ENCODE results near the gene ZNF18.
A peak's percentile ranks its signal among the peaks of the same experiment; 100 is the strongest.
"Not testable (repeated sequence)": the region's sequence is repeated elsewhere in the genome, so short reads cannot be mapped to it uniquely, and the experiment has no call there.

The ZNF18 gene

GRCh38 chr17:11953924-11954323, 43.4 kb downstream of the ZNF18 start:
- FAIRE-seq, result no peak
- DNase-seq (ENCODE audit: insufficient read length, low spot score), result no peak
- TF ChIP-seq TAF1 (IDR thresholded peaks at IDR 0.05; ENCODE audit: low read depth, low read length) (no peak), SPI1 (IDR thresholded peaks at IDR 0.05; ENCODE audit: low read depth, low read length) (no peak), PAX5 (IDR thresholded peaks at IDR 0.05; ENCODE audit: insufficient read depth, low read length, severe bottlenecking) (no peak), POLR2AphosphoS5 (IDR thresholded peaks at IDR 0.05; ENCODE audit: low read depth, low read length) (no peak), POU2F2 (IDR thresholded peaks at IDR 0.05; ENCODE audit: low read depth, low read length) (no peak)

- FAIRE-seq, result no peak
Observed at GRCh38 chr17:11952610-11953009, 44.7 kb downstream of the ZNF18 start.

GRCh38 chr17:11950771-11951519, 46.3 kb downstream of the ZNF18 start:
- no peak for TF ChIP-seq POLR2AphosphoS5 (IDR thresholded peaks at IDR 0.05; ENCODE audit: low read depth, low read length)
- no peak for TF ChIP-seq POLR2A (IDR thresholded peaks at IDR 0.05; ENCODE audit: low read depth, low read length)
- TF ChIP-seq SPI1 (IDR thresholded peaks at IDR 0.05; ENCODE audit: low read depth, low read length), result no peak
- no peak for TF ChIP-seq POU2F2 (IDR thresholded peaks at IDR 0.05; ENCODE audit: low read depth, low read length)
- no peak for TF ChIP-seq TAF1 (IDR thresholded peaks at IDR 0.05; ENCODE audit: low read depth, low read length)
- TF ChIP-seq PAX5 (IDR thresholded peaks at IDR 0.05; ENCODE audit: insufficient read depth, low read length, severe bottlenecking), result no peak
- no peak for FAIRE-seq
- no peak for DNase-seq (ENCODE audit: insufficient read length, low spot score)

More at GRCh38 chr17:11952610-11953009, 44.7 kb downstream of the ZNF18 start:
- TF ChIP-seq POLR2A (IDR thresholded peaks at IDR 0.05; ENCODE audit: low read depth, low read length), result no peak
- no peak for DNase-seq (ENCODE audit: insufficient read length, low spot score)

GRCh38 chr17:11949571-11949970, 47.7 kb downstream of the ZNF18 start:
- not testable (repeated sequence) for FAIRE-seq; DNase-seq (ENCODE audit: insufficient read length, low spot score)

GRCh38 chr17:11948789-11949188, 48.5 kb downstream of the ZNF18 start:
- TF ChIP-seq POLR2AphosphoS5 (IDR thresholded peaks at IDR 0.05; ENCODE audit: low read depth, low read length) (no peak), POLR2A (IDR thresholded peaks at IDR 0.05; ENCODE audit: low read depth, low read length) (no peak), PAX5 (IDR thresholded peaks at IDR 0.05; ENCODE audit: insufficient read depth, low read length, severe bottlenecking) (no peak), SPI1 (IDR thresholded peaks at IDR 0.05; ENCODE audit: low read depth, low read length) (no peak), POU2F2 (IDR thresholded peaks at IDR 0.05; ENCODE audit: low read depth, low read length) (no peak)
- FAIRE-seq (no peak), DNase-seq (ENCODE audit: insufficient read length, low spot score) (no peak)

- no peak for TF ChIP-seq POU2F2 (IDR thresholded peaks at IDR 0.05; ENCODE audit: low read depth, low read length)
- no peak for TF ChIP-seq POLR2AphosphoS5 (IDR thresholded peaks at IDR 0.05; ENCODE audit: low read depth, low read length)
- TF ChIP-seq PAX5 (IDR thresholded peaks at IDR 0.05; ENCODE audit: insufficient read depth, low read length, severe bottlenecking), result no peak
- no peak for TF ChIP-seq POLR2A (IDR thresholded peaks at IDR 0.05; ENCODE audit: low read depth, low read length)
- TF ChIP-seq TAF1 (IDR thresholded peaks at IDR 0.05; ENCODE audit: low read depth, low read length), result no peak
- TF ChIP-seq SPI1 (IDR thresholded peaks at IDR 0.05; ENCODE audit: low read depth, low read length), result no peak
- FAIRE-seq, result no peak
Observed at GRCh38 chr17:11944587-11944986, 52.7 kb downstream of the ZNF18 start.

GRCh38 chr17:11943759-11944347, 53.4 kb downstream of the ZNF18 start:
- FAIRE-seq, result no peak
- TF ChIP-seq POU2F2 (IDR thresholded peaks at IDR 0.05; ENCODE audit: low read depth, low read length), result no peak
- no peak for TF ChIP-seq TAF1 (IDR thresholded peaks at IDR 0.05; ENCODE audit: low read depth, low read length)
- no peak for TF ChIP-seq SPI1 (IDR thresholded peaks at IDR 0.05; ENCODE audit: low read depth, low read length)
- TF ChIP-seq PAX5 (IDR thresholded peaks at IDR 0.05; ENCODE audit: insufficient read depth, low read length, severe bottlenecking), result no peak
- TF ChIP-seq POLR2A (IDR thresholded peaks at IDR 0.05; ENCODE audit: low read depth, low read length), result no peak
- no peak for TF ChIP-seq POLR2AphosphoS5 (IDR thresholded peaks at IDR 0.05; ENCODE audit: low read depth, low read length)
- DNase-seq (ENCODE audit: insufficient read length, low spot score), result no peak

More at GRCh38 chr17:11944587-11944986, 52.7 kb downstream of the ZNF18 start:
- no peak for DNase-seq (ENCODE audit: insufficient read length, low spot score)

- FAIRE-seq; DNase-seq (ENCODE audit: insufficient read length, low spot score): not testable (repeated sequence)
Observed at GRCh38 chr17:11943086-11943485, 54.2 kb downstream of the ZNF18 start.

GRCh38 chr17:11940904-11941303, 56.4 kb downstream of the ZNF18 start:
- no peak for FAIRE-seq
- TF ChIP-seq POLR2A (IDR thresholded peaks at IDR 0.05; ENCODE audit: low read depth, low read length) (no peak), TAF1 (IDR thresholded peaks at IDR 0.05; ENCODE audit: low read depth, low read length) (no peak), POLR2AphosphoS5 (IDR thresholded peaks at IDR 0.05; ENCODE audit: low read depth, low read length) (no peak), POU2F2 (IDR thresholded peaks at IDR 0.05; ENCODE audit: low read depth, low read length) (no peak), PAX5 (IDR thresholded peaks at IDR 0.05; ENCODE audit: insufficient read depth, low read length, severe bottlenecking) (no peak), SPI1 (IDR thresholded peaks at IDR 0.05; ENCODE audit: low read depth, low read length) (no peak)
- DNase-seq (ENCODE audit: insufficient read length, low spot score), result no peak

GRCh38 chr17:11935734-11936406, 61.4 kb downstream of the ZNF18 start:
- DNase-seq (ENCODE audit: insufficient read length, low spot score), result peak; percentile 16
- TF ChIP-seq SPI1 (IDR thresholded peaks at IDR 0.05; ENCODE audit: low read depth, low read length) (no peak), TAF1 (IDR thresholded peaks at IDR 0.05; ENCODE audit: low read depth, low read length) (no peak), POLR2AphosphoS5 (IDR thresholded peaks at IDR 0.05; ENCODE audit: low read depth, low read length) (no peak), PAX5 (IDR thresholded peaks at IDR 0.05; ENCODE audit: insufficient read depth, low read length, severe bottlenecking) (no peak), POU2F2 (IDR thresholded peaks at IDR 0.05; ENCODE audit: low read depth, low read length) (no peak), POLR2A (IDR thresholded peaks at IDR 0.05; ENCODE audit: low read depth, low read length) (no peak)
- FAIRE-seq, result no peak

Data from GM12891 (cell line).